ENCODE results near the gene MELTF. TPM values are rescaled to one million over a fixed set of nuclear protein-coding genes. Genes with fewer than 3 reads are reported as not detected.

MELTF gene
- polyA plus RNA-seq, 3 donors = 0.34 to 2.8 (median 0.36) TPM

DNA sequence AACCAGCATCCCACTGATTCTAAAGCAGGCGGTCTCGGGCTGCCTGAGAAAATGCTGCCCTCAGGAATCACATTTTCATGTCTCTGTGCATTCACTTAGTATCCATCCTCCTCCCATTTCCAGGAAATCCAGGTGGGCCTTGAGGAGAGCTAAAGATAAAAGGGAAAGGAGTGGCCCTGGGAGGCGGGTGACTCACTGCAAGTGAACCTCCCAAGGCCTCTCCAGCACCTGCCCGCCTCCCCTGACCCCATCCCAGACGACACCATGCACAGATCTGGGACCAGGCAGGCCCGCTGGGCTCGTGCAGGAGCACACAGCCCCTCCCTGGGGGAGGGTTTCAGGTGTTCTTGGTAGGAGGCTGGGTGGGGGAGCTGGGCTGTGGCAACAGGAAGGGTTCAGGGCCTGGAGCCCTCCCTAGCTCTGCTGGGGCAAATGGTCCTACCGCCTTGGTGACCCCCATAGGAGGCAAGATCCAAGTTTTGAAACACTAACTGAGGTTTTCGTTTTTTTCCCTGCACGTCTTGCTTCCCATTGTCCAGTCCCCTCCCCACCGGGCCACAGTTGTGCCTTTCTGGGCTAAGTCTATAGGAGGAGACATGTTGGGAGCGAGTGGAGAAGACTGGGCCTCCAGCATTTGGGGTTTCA lies 22.2 kb downstream of the MELTF start:
- no peak overlapping the region for H3K4me3 Mint-ChIP-seq
- H3K27ac Mint-ChIP-seq = peak overlapping the region in 1 of 7 donors; percentile 68
- peaks cover 6 to 13% of the 10 kb centered on the region in 2 donors for H3K4me1 ChIP-seq (ENCODE audit: control insufficient read depth in 1 of 2, insufficient read depth in 2 of 2, low read length in 2 of 2)
- DNase-seq = no peak
- H3K27me3 Mint-ChIP-seq (ENCODE audit: low read depth in 3 of 3) = peaks cover 5 to 11% (median 10%) of the 10 kb centered on the region in 3 donors
- no peak overlapping the region for H3K27ac ChIP-seq (ENCODE audit: low read depth in 1 of 2, low read length in 2 of 2)
- H3K9me3 ChIP-seq (replicated peaks in 1 of 2; ENCODE audit: control insufficient read depth in 1 of 2, insufficient read depth in 1 of 2, low read length in 2 of 2) = no peaks in the 10 kb centered on the region
- H3K4me1 Mint-ChIP-seq = peaks cover 6% of the 10 kb centered on the region
- H3K36me3 ChIP-seq (replicated peaks in 1 of 2; ENCODE audit: control insufficient read depth in 1 of 2, insufficient read depth in 2 of 2, low read length in 2 of 2) = no peaks in the 10 kb centered on the region
- no peaks in the 10 kb centered on the region for H4K20me1 ChIP-seq (ENCODE audit: insufficient read depth, low read length)
- no peak overlapping the region for H3K4me3 ChIP-seq (replicated peaks in 1 of 3; ENCODE audit: low read depth in 2 of 3, low read length in 3 of 3)
- no peaks in the 10 kb centered on the region for H3K9me3 Mint-ChIP-seq
- 100% methylated on average over 3 of the region's 12 CpGs for WGBS (ENCODE audit: insufficient coverage)
- no peak for TF ChIP-seq CTCF (IDR thresholded peaks at IDR 0.05)
- H2AFZ ChIP-seq (ENCODE audit: insufficient read depth, low read depth, low read length, poor library complexity, severe bottlenecking) = no peak overlapping the region
- no peak overlapping the region for H3K4me2 ChIP-seq (replicated peaks; ENCODE audit: extremely low read depth, low read length, poor library complexity, severe bottlenecking)
- H3K9ac ChIP-seq (ENCODE audit: insufficient read depth, low read length, poor library complexity, severe bottlenecking) = no peak overlapping the region
- peaks cover 0 to 4% of the 10 kb centered on the region in 2 donors for H3K36me3 Mint-ChIP-seq
- peaks cover 0 to 7% of the 10 kb centered on the region in 2 donors for H3K27me3 ChIP-seq (ENCODE audit: control insufficient read depth in 2 of 2, insufficient read depth in 2 of 2, low read length in 2 of 2)
- H3K79me2 ChIP-seq (ENCODE audit: insufficient read depth, low read length) = no peaks in the 10 kb centered on the region
- intact Hi-C loops (cut with micrococcal nuclease) = loop anchor here in 1 of 2 donors (5.0 kb wide), 1 partner anchor 50 kb away; no protein-coding TSS in a partner anchor

DNA sequence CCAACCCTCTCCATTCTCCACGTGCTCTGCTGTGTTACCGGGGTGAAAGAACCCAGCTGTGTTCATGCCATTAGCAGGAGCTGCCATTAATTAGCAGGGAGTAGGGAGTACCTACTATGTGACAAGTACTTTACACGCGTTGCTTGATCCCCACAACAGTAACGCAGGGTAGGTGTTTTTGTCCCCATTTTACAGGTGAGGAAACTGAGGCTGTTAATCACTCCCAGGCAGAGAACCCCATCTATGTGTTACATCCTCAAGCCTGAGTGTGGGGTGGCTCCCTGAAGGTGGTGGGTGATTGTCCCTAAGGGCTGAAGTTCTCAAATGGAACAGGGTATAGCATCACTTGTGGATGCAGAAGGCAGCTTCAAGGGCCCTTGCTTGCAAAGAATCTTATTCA lies 22.8 kb downstream of the MELTF start:
- Histone ChIP-seq H3K4me2 (replicated peaks; ENCODE audit: extremely low read depth, low read length, poor library complexity, severe bottlenecking) (no peak overlapping the region), H3K36me3 (replicated peaks in 1 of 2; ENCODE audit: control insufficient read depth in 1 of 2, insufficient read depth in 2 of 2, low read length in 2 of 2) (no peaks in the 10 kb centered on the region), H3K79me2 (ENCODE audit: insufficient read depth, low read length) (no peaks in the 10 kb centered on the region), H2AFZ (ENCODE audit: insufficient read depth, low read depth, low read length, poor library complexity, severe bottlenecking) (no peak overlapping the region), H3K4me3 (replicated peaks in 1 of 3; ENCODE audit: low read depth in 2 of 3, low read length in 3 of 3) (no peak overlapping the region), H3K9ac (ENCODE audit: insufficient read depth, low read length, poor library complexity, severe bottlenecking) (no peak overlapping the region), H3K27me3 (ENCODE audit: control insufficient read depth in 2 of 2, insufficient read depth in 2 of 2, low read length in 2 of 2) (peaks cover 0 to 10% of the 10 kb centered on the region in 2 donors), H3K9me3 (replicated peaks in 1 of 2; ENCODE audit: control insufficient read depth in 1 of 2, insufficient read depth in 1 of 2, low read length in 2 of 2) (no peaks in the 10 kb centered on the region), H4K20me1 (ENCODE audit: insufficient read depth, low read length) (no peaks in the 10 kb centered on the region), H3K27ac (ENCODE audit: low read depth in 1 of 2, low read length in 2 of 2) (no peak overlapping the region), H3K4me1 (ENCODE audit: control insufficient read depth in 1 of 2, insufficient read depth in 2 of 2, low read length in 2 of 2) (peaks cover 11 to 18% of the 10 kb centered on the region in 2 donors)
- no peak for TF ChIP-seq CTCF (IDR thresholded peaks at IDR 0.05)
- WGBS (ENCODE audit: insufficient coverage) = no CpG with 5 or more reads among the region's 5 CpGs
- Mint-ChIP-seq H3K36me3 (peaks cover 0 to 4% of the 10 kb centered on the region in 2 donors), H3K27me3 (ENCODE audit: low read depth in 3 of 3) (peaks cover 7 to 11% (median 10%) of the 10 kb centered on the region in 3 donors), H3K4me3 (no peak overlapping the region), H3K4me1 (peaks cover 7% of the 10 kb centered on the region), H3K27ac (no peak overlapping the region), H3K9me3 (no peaks in the 10 kb centered on the region)
- DNase-seq = no peak
- intact Hi-C loops (cut with micrococcal nuclease) = loop anchor here in 1 of 2 donors (5.0 kb wide), 1 partner anchor 50 kb away; no protein-coding TSS in a partner anchor

Data from CD14-positive monocyte (primary cell).